Activated naive CD4-positive, alpha-beta T cell treated with anti-CD3 and anti-CD28 coated beads, Interleukin-2, amount 50 U/mL, for 16 hours (primary cell): ENCODE results near the gene BLOC1S3.
"Not testable (repeated sequence)": the region's sequence is repeated elsewhere in the genome, so short reads cannot be mapped to it uniquely, and the experiment has no call there.

Source experiments
- DNase-seq: peaks from one replicate; pipeline ENCODE4 v3.0.0-alpha.2; 2020

BLOC1S3 gene

GRCh38 chr19:45186509-45187334, 8.1 kb downstream of the BLOC1S3 start:
- DNase-seq = no peak

GRCh38 chr19:45187421-45188100, 9.0 kb downstream of the BLOC1S3 start:
- no peak for DNase-seq

- DNase-seq = no peak
Measured at GRCh38 chr19:45189971-45190370, 11.4 kb downstream of the BLOC1S3 start.

- DNase-seq = no peak
Measured at GRCh38 chr19:45191375-45191774, 12.8 kb downstream of the BLOC1S3 start.

GRCh38 chr19:45195764-45196163, 17.2 kb downstream of the BLOC1S3 start:
- DNase-seq = no peak

GRCh38 chr19:45200568-45200967, 22.0 kb downstream of the BLOC1S3 start:
- DNase-seq = no peak

- no peak for DNase-seq
Measured at GRCh38 chr19:45202637-45203036, 24.1 kb downstream of the BLOC1S3 start.

GRCh38 chr19:45205810-45206209, 27.2 kb downstream of the BLOC1S3 start:
- no peak for DNase-seq

GRCh38 chr19:45206328-45206727, 27.7 kb downstream of the BLOC1S3 start:
- DNase-seq = no peak

GRCh38 chr19:45211751-45212381, 33.3 kb downstream of the BLOC1S3 start:
- DNase-seq = no peak

GRCh38 chr19:45213031-45213430, 34.4 kb downstream of the BLOC1S3 start:
- DNase-seq = no peak

GRCh38 chr19:45215391-45216191, 37.0 kb downstream of the BLOC1S3 start:
- no peak for DNase-seq

- DNase-seq = no peak
Measured at GRCh38 chr19:45216667-45217066, 38.1 kb downstream of the BLOC1S3 start.

- DNase-seq = no peak
Measured at GRCh38 chr19:45217193-45217956, 38.8 kb downstream of the BLOC1S3 start.

- no peak for DNase-seq
Measured at GRCh38 chr19:45217957-45218334, 39.4 kb downstream of the BLOC1S3 start.

GRCh38 chr19:45218426-45218825, 39.8 kb downstream of the BLOC1S3 start:
- no peak for DNase-seq

GRCh38 chr19:45218911-45219743, 40.5 kb downstream of the BLOC1S3 start:
- no peak for DNase-seq

- no peak for DNase-seq
Measured at GRCh38 chr19:45222724-45223123, 44.1 kb downstream of the BLOC1S3 start.

GRCh38 chr19:45223879-45224278, 45.3 kb downstream of the BLOC1S3 start:
- DNase-seq = no peak

GRCh38 chr19:45224645-45225044, 46.1 kb downstream of the BLOC1S3 start:
- no peak for DNase-seq

GRCh38 chr19:45229056-45229455, 50.5 kb downstream of the BLOC1S3 start:
- not testable (repeated sequence) for DNase-seq
